Activated CD8-positive, alpha-beta T cell treated with anti-CD3 and anti-CD28 coated beads for 36 hours (primary cell): ENCODE measurements around the gene LSP1. TPM values are rescaled to one million over a fixed set of nuclear protein-coding genes. Genes with fewer than 3 reads are reported as not detected.

Experiments
- ATAC-seq: fragments of 200-7000 bp; cut with Tn5 transposase; one replicate; pipeline ENCODE4 v1.10.0; 2021; ENCODE audit warnings: mild to moderate bottlenecking, moderate library complexity
- CTCF ChIA-PET: fragments of 350-600 bp; sonication (Branson Sonifier 250); formaldehyde crosslinking; loops from one replicate; lab custom pipeline; 2021; ENCODE audit warnings: antibody characterized with exemption; lab: Charles Lee
- POLR2A ChIA-PET: fragments of 350-600 bp; sonication (Branson Sonifier 250); formaldehyde crosslinking; loops from one replicate; lab custom pipeline; 2021; ENCODE audit warnings: antibody characterized with exemption; lab: Charles Lee
- DNase-seq: peaks from one replicate; pipeline ENCODE4 v3.0.0-alpha.2; 2020
- H3K27ac Mint-ChIP-seq: one replicate; pipeline ENCODE4 v1.8.0; 2021; ENCODE audit warnings: mild to moderate bottlenecking, mixed read lengths
- H3K27me3 Mint-ChIP-seq: one replicate; pipeline ENCODE4 v1.8.0; 2021; ENCODE audit warnings: mixed read lengths
- H3K36me3 Mint-ChIP-seq: one replicate; pipeline ENCODE4 v1.8.0; 2021; ENCODE audit warnings: low read depth, mixed read lengths
- H3K4me1 Mint-ChIP-seq: one replicate; pipeline ENCODE4 v1.8.0; 2021; ENCODE audit warnings: low read depth, mixed read lengths
- H3K4me3 Mint-ChIP-seq: one replicate; pipeline ENCODE4 v1.8.0; 2021; ENCODE audit warnings: mild to moderate bottlenecking, moderate library complexity, mixed read lengths
- H3K9me3 Mint-ChIP-seq: one replicate; pipeline ENCODE4 v1.8.0; 2021; ENCODE audit warnings: mixed read lengths
- CTCF ChIP-seq: fragments of 200-600 bp; IDR thresholded peaks from one replicate; pipeline ENCODE4 v1.8.0; 2022; ENCODE audit warnings: antibody characterized with exemption, mild to moderate bottlenecking
- intact Hi-C: fragments of 100-400 bp; cut with micrococcal nuclease; formaldehyde crosslinking; loops from one replicate; pipeline ENCODE4 v1.10.0; 2022
- total RNA-seq, 2 experiments: library from RNA; stranded (reverse); gene quantifications; one replicate each; pipeline ENCODE4 v1.2.3, GENCODE V29; 2021

LSP1 gene
- total RNA-seq, 2 experiments from 2014 or later, result 247 to 251 TPM

- intact Hi-C loops, result loop anchor here (5.0 kb wide), 1 partner anchor 175 kb away; no protein-coding TSS in a partner anchor
- H3K27ac Mint-ChIP-seq, result no peak overlapping the region
- no peaks in the 10 kb centered on the region for H3K36me3 Mint-ChIP-seq
- POLR2A ChIA-PET, result no interaction called here
- H3K4me3 Mint-ChIP-seq, result no peak overlapping the region
- DNase-seq, result no peak
- H3K9me3 Mint-ChIP-seq, result no peaks in the 10 kb centered on the region
- TF ChIP-seq CTCF, result no peak
- CTCF ChIA-PET, result interaction anchor here (1.3 to 5.6 kb wide), 3 partner anchors 22 to 134 kb away, joined by 3 to 24 read pairs (median 3); no protein-coding TSS in a partner anchor
- no peaks in the 10 kb centered on the region for H3K27me3 Mint-ChIP-seq
- ATAC-seq, result no peak
- no peaks in the 10 kb centered on the region for H3K4me1 Mint-ChIP-seq
Measured at GRCh38 chr11:1827095-1827813, 25.6 kb upstream of the LSP1 start.

- H3K36me3 Mint-ChIP-seq, result no peaks in the 10 kb centered on the region
- H3K27me3 Mint-ChIP-seq, result no peaks in the 10 kb centered on the region
- ATAC-seq (no peak), DNase-seq (no peak)
- no peaks in the 10 kb centered on the region for H3K9me3 Mint-ChIP-seq
- POLR2A ChIA-PET, result no interaction called here
- CTCF ChIA-PET, result interaction anchor here (1.3 to 5.6 kb wide), 3 partner anchors 23 to 134 kb away, joined by 3 to 24 read pairs (median 3); no protein-coding TSS in a partner anchor
- no peaks in the 10 kb centered on the region for H3K4me1 Mint-ChIP-seq
- intact Hi-C loops, result loop anchor here (5.0 kb wide), 1 partner anchor 176 kb away; no protein-coding TSS in a partner anchor
- TF ChIP-seq CTCF, result no peak
- no peak overlapping the region for H3K27ac Mint-ChIP-seq
- no peak overlapping the region for H3K4me3 Mint-ChIP-seq
Measured at GRCh38 chr11:1827931-1828330, 25.0 kb upstream of the LSP1 start.

- Mint-ChIP-seq H3K4me1 (no peaks in the 10 kb centered on the region), H3K36me3 (no peaks in the 10 kb centered on the region), H3K9me3 (no peaks in the 10 kb centered on the region), H3K4me3 (no peak overlapping the region), H3K27me3 (no peaks in the 10 kb centered on the region), H3K27ac (no peak overlapping the region)
- no peak for TF ChIP-seq CTCF
- intact Hi-C loops, result loop anchor here (5.0 kb wide), 1 partner anchor 176 kb away; no protein-coding TSS in a partner anchor
- POLR2A ChIA-PET, result no interaction called here
- DNase-seq (no peak), ATAC-seq (no peak)
- CTCF ChIA-PET, result interaction anchor here (1.3 to 5.6 kb wide), 3 partner anchors 23 to 135 kb away, joined by 3 to 24 read pairs (median 3); no protein-coding TSS in a partner anchor
Measured at GRCh38 chr11:1828542-1828941, 24.3 kb upstream of the LSP1 start.

GRCh38 chr11:1829039-1829820 is 23.7 kb upstream of the LSP1 start:
- no peaks in the 10 kb centered on the region for H3K9me3 Mint-ChIP-seq
- DNase-seq (no peak), ATAC-seq (no peak)
- no peaks in the 10 kb centered on the region for H3K4me1 Mint-ChIP-seq
- intact Hi-C loops, result loop anchor here (5.0 kb wide), 1 partner anchor 177 kb away; no protein-coding TSS in a partner anchor
- no peak for TF ChIP-seq CTCF
- no peak overlapping the region for H3K27ac Mint-ChIP-seq
- CTCF ChIA-PET, result interaction anchor here (1.3 to 7.8 kb wide), 5 partner anchors 128 to 175 kb away, joined by 3 to 336 read pairs (median 24); no protein-coding TSS in a partner anchor
- no peaks in the 10 kb centered on the region for H3K27me3 Mint-ChIP-seq
- no peaks in the 10 kb centered on the region for H3K36me3 Mint-ChIP-seq
- no peak overlapping the region for H3K4me3 Mint-ChIP-seq
- POLR2A ChIA-PET, result no interaction called here
